Measurements from ENCODE around the gene DHRSX. TPM values are rescaled to one million over a fixed set of nuclear protein-coding genes. Genes with fewer than 3 reads are reported as not detected.

The DHRSX gene
- total and polyA plus RNA-seq, 9 donors, result 12.2 to 25.9 (median 20.4) TPM

DNA sequence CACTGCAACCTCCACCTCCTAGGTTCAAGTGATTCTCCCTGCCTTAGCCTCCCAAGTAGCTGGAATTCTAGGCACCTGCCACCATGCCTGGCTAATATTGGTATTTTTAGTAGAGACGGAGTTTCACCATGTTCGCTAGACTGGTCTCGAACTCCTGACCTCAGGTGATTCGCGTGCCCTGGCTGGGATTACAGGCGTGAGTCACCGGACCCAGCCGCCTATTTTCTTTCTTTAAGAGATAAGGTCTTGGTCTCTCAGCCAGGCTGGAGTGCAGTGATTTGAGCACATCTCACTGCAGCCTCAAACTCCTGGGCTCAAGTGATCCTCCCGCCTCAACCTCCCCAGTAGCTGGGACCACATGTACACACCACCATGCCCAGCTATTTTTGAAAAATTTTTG, 166.5 kb downstream of the DHRSX start:
- Histone ChIP-seq H3K27me3 (no peaks in the 10 kb centered on the region), H3K9me3 (no peaks in the 10 kb centered on the region), H3K36me3 (no peaks in the 10 kb centered on the region), H3K4me1 (ENCODE audit: insufficient read depth) (no peaks in the 10 kb centered on the region), H3K4me3 (no peak overlapping the region), H3K27ac (no peak overlapping the region)
- DNase-seq, result no peak
- TF ChIP-seq POLR2A (IDR thresholded peaks at IDR 0.05) (no peak), CTCF (IDR thresholded peaks at IDR 0.05) (no peak), EP300 (IDR thresholded peaks at IDR 0.05) (no peak)
- intact Hi-C loops (cut with DNase I), result loop anchor here in 1 of 4 donors (10.0 kb wide), 1 partner anchor 261 kb away; no protein-coding TSS in a partner anchor
- 87 to 92% (median 90%) methylated on average over 9 of the region's 9 CpGs for WGBS, 3 donors

- 68 to 82% (median 74%) methylated on average over 4 of the region's 4 CpGs for WGBS, 3 donors
- Histone ChIP-seq H3K27ac (no peak overlapping the region), H3K9me3 (no peaks in the 10 kb centered on the region), H3K4me3 (no peak overlapping the region), H3K27me3 (no peaks in the 10 kb centered on the region), H3K4me1 (ENCODE audit: insufficient read depth) (no peaks in the 10 kb centered on the region), H3K36me3 (no peaks in the 10 kb centered on the region)
- TF ChIP-seq CTCF (IDR thresholded peaks at IDR 0.05) (no peak), EP300 (IDR thresholded peaks at IDR 0.05) (no peak), POLR2A (IDR thresholded peaks at IDR 0.05) (no peak)
- intact Hi-C loops (cut with DNase I), result loop anchor here in 1 of 4 donors (10.0 kb wide), 1 partner anchor 263 kb away; no protein-coding TSS in a partner anchor
- DNase-seq, result no peak
Observed at GRCh38 chrX:2332252-2332651, 168.5 kb downstream of the DHRSX start.

DNA sequence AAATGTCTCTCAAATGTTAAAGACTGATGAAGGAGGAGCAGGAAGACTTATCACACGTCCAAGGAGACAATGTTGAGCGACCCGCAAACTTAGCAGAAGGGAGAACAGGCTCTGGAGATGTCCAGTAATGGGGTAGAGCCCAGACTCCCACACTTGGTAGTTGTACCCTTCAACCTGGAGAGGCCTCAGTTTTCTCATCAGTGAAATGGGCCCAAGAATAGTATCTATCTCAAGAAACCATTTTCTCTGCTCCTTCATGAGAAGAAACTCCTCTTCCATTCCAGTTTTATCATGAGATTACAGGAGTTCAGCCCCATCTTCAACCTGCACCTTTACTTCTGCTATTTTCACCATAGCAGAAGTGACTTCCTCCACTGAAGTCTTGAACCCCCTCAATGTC, 169.9 kb downstream of the DHRSX start:
- H3K27ac ChIP-seq, result no peak overlapping the region
- no peaks in the 10 kb centered on the region for H3K36me3 ChIP-seq
- no peaks in the 10 kb centered on the region for H3K4me1 ChIP-seq (ENCODE audit: insufficient read depth)
- H3K27me3 ChIP-seq, result no peaks in the 10 kb centered on the region
- WGBS, 3 donors, result 86 to 95% (median 92%) methylated on average over 3 of the region's 3 CpGs
- no peak overlapping the region for H3K4me3 ChIP-seq
- intact Hi-C loops (cut with DNase I), result loop anchor here in 1 of 4 donors (10.0 kb wide), 1 partner anchor 264 kb away; no protein-coding TSS in a partner anchor
- no peak for DNase-seq
- no peak for TF ChIP-seq POLR2A (IDR thresholded peaks at IDR 0.05)
- no peak for TF ChIP-seq CTCF (IDR thresholded peaks at IDR 0.05)
- TF ChIP-seq EP300 (IDR thresholded peaks at IDR 0.05), result no peak
- H3K9me3 ChIP-seq, result no peaks in the 10 kb centered on the region

GRCh38 chrX:2330487-2330886, 170.3 kb downstream of the DHRSX start:
- H3K27ac ChIP-seq, result no peak overlapping the region
- no peak for TF ChIP-seq EP300 (IDR thresholded peaks at IDR 0.05)
- no peak for TF ChIP-seq CTCF (IDR thresholded peaks at IDR 0.05)
- no peak for TF ChIP-seq POLR2A (IDR thresholded peaks at IDR 0.05)
- 30 to 49% (median 33%) methylated on average over 2 of the region's 2 CpGs for WGBS, 3 donors

More at GRCh38 chrX:2330487-2330886, 170.3 kb downstream of the DHRSX start:
- intact Hi-C loops (cut with DNase I), result loop anchor here in 1 of 4 donors (10.0 kb wide), 1 partner anchor 264 kb away; no protein-coding TSS in a partner anchor
- H3K9me3 ChIP-seq, result no peaks in the 10 kb centered on the region
- H3K4me1 ChIP-seq (ENCODE audit: insufficient read depth), result no peaks in the 10 kb centered on the region
- no peak for DNase-seq
- no peaks in the 10 kb centered on the region for H3K27me3 ChIP-seq
- no peak overlapping the region for H3K4me3 ChIP-seq
- no peaks in the 10 kb centered on the region for H3K36me3 ChIP-seq
